ENCODE data around the gene RAPGEF6. TPM values are rescaled to one million over a fixed set of nuclear protein-coding genes. Genes with fewer than 3 reads are reported as not detected.

Gene RAPGEF6
- total RNA-seq, 1 experiment from 2014 or later, result 25.0 TPM

- no TSS peak for BruUV-seq (replicated peaks)
- intact Hi-C loops (cut with micrococcal nuclease; ENCODE audit: unreplicated experiment), result no loop called here
Observed at GRCh38 chr5:131659841-131660240, 24.8 kb upstream of the RAPGEF6 start.

GRCh38 chr5:131659290-131659689, 24.3 kb upstream of the RAPGEF6 start:
- Histone ChIP-seq H3K9me3 (ENCODE audit: control insufficient read depth, insufficient read depth, low read depth, low read length) (no peaks in the 10 kb centered on the region), H3K36me3 (ENCODE audit: control insufficient read depth, insufficient read depth, low read length) (peaks cover 10% of the 10 kb centered on the region), H3K27ac (ENCODE audit: low read length) (no peak overlapping the region), H3K4me3 (ENCODE audit: low read depth in 2 of 2, low read length in 2 of 2) (no peak overlapping the region), H3K27me3 (ENCODE audit: control insufficient read depth, insufficient read depth, low read length) (no peaks in the 10 kb centered on the region), H3K4me1 (ENCODE audit: control insufficient read depth, insufficient read depth, low read length) (no peaks in the 10 kb centered on the region)
- no peak for DNase-seq (ENCODE audit: low read depth, low spot score)
- ATAC-seq, result no peak
- in situ Hi-C loops (cut with HindIII; ENCODE audit: low pct_unique_long_range_greater_than_20kb, low sequenced_read_pairs) (no loop called here), intact Hi-C loops (cut with micrococcal nuclease; ENCODE audit: unreplicated experiment) (no loop called here)
- ChIA-PET CTCF (no interaction called here), POLR2A (interaction anchor here (0.7 kb wide), 1 partner anchor 623 kb away, joined by 15 read pairs; no protein-coding TSS in a partner anchor)
- BruUV-seq (replicated peaks), result no TSS peak
- TF ChIP-seq POLR2AphosphoS5 (IDR thresholded peaks at IDR 0.05; ENCODE audit: low read depth, low read length) (no peak), TCF7L2 (IDR thresholded peaks at IDR 0.05; ENCODE audit: low read depth, low read length) (no peak), CTCF (IDR thresholded peaks at IDR 0.05) (no peak), SIN3A (IDR thresholded peaks at IDR 0.05; ENCODE audit: borderline replicate concordance, insufficient read depth, low read depth, low read length) (no peak), REST (IDR thresholded peaks at IDR 0.05; ENCODE audit: insufficient read depth in 1 of 2, low read depth in 2 of 2, low read length in 1 of 2) (no peak)

More at GRCh38 chr5:131659841-131660240, 24.8 kb upstream of the RAPGEF6 start:
- Histone ChIP-seq H3K9me3 (ENCODE audit: control insufficient read depth, insufficient read depth, low read depth, low read length) (no peaks in the 10 kb centered on the region), H3K27me3 (ENCODE audit: control insufficient read depth, insufficient read depth, low read length) (no peaks in the 10 kb centered on the region), H3K4me3 (ENCODE audit: low read depth in 2 of 2, low read length in 2 of 2) (no peak overlapping the region), H3K27ac (ENCODE audit: low read length) (no peak overlapping the region), H3K36me3 (ENCODE audit: control insufficient read depth, insufficient read depth, low read length) (peaks cover 10% of the 10 kb centered on the region), H3K4me1 (ENCODE audit: control insufficient read depth, insufficient read depth, low read length) (no peaks in the 10 kb centered on the region)
- TF ChIP-seq SIN3A (IDR thresholded peaks at IDR 0.05; ENCODE audit: borderline replicate concordance, insufficient read depth, low read depth, low read length), result no peak
- TF ChIP-seq REST (IDR thresholded peaks at IDR 0.05; ENCODE audit: insufficient read depth in 1 of 2, low read depth in 2 of 2, low read length in 1 of 2), result no peak
- TF ChIP-seq CTCF (IDR thresholded peaks at IDR 0.05), result no peak
- TF ChIP-seq POLR2AphosphoS5 (IDR thresholded peaks at IDR 0.05; ENCODE audit: low read depth, low read length), result no peak
- TF ChIP-seq TCF7L2 (IDR thresholded peaks at IDR 0.05; ENCODE audit: low read depth, low read length), result no peak
- CTCF ChIA-PET, result no interaction called here
- POLR2A ChIA-PET, result no interaction called here
- in situ Hi-C loops (cut with HindIII; ENCODE audit: low pct_unique_long_range_greater_than_20kb, low sequenced_read_pairs), result no loop called here
- DNase-seq (ENCODE audit: low read depth, low spot score) (no peak), ATAC-seq (no peak)
